Frontal cortex (tissue), 4 donors: ENCODE results near the gene PSMA1. TPM values are rescaled to one million over a fixed set of nuclear protein-coding genes. Genes with fewer than 3 reads are reported as not detected.

Source experiments
- DNase-seq, 2 donors: peaks; one replicate each; pipeline ENCODE4 v3.0.0; 2012; ENCODE audit warnings: low spot score in 2 of 2
- FAIRE-seq: peaks from 2 replicates; lab custom pipeline; 2012; peaks lifted over from hg19 to GRCh38; lab: Jason Lieb, UNC
- small RNA-seq: library from RNA; depleted of rRNA; stranded (forward); fragments of <200 nt; gene quantifications from one replicate; pipeline ENCODE3, GENCODE V24; 2014
- total RNA-seq: library from RNA; depleted of rRNA; stranded (reverse); fragments of >200 nt; gene quantifications from one replicate; pipeline ENCODE4 v1.2.3, GENCODE V29; 2014
- donor health status: control.
- donor health status: control.
- donor health status: control.

Gene PSMA1
- total RNA-seq, 1 donor from 2014 or later = 163 TPM

- FAIRE-seq = no peak
- DNase-seq = no peak
Measured at GRCh38 chr11:14455648-14456430, 64.3 kb downstream of the PSMA1 start.

Small RNA genes lying within 50 kb of the gene (small RNA-seq; reads per million reads assigned to genes)
- gene RNU7-49P = not detected

Other genes with a start within 250 kb of the PSMA1 start
- 58.3 TPM for gene RRAS2, start 161.2 kb downstream of the PSMA1 start, total RNA-seq
- 170 TPM for gene COPB1, start 20.6 kb downstream of the PSMA1 start, total RNA-seq
- gene PDE3B, start 123.4 kb upstream of the PSMA1 start, total RNA-seq = 20.4 TPM